Measurements from ENCODE around the gene C6orf62.
"Not testable (repeated sequence)": the region's sequence is repeated elsewhere in the genome, so short reads cannot be mapped to it uniquely, and the experiment has no call there.

The C6orf62 gene

GRCh38 chr6:24719125-24719971 lies at the start of gene C6orf62:
Gene C6orf62 (minus strand): TSS chr6:24719154. CDS start chr6:24718668, 486 bp downstream.
- peak; percentile 65 for DNase-seq

- DNase-seq = no peak
Observed at GRCh38 chr6:24768361-24768760, 49.4 kb upstream of the C6orf62 start.

- peak; percentile 64 for DNase-seq
Observed at GRCh38 chr6:24766680-24767462, 47.9 kb upstream of the C6orf62 start.

DNA sequence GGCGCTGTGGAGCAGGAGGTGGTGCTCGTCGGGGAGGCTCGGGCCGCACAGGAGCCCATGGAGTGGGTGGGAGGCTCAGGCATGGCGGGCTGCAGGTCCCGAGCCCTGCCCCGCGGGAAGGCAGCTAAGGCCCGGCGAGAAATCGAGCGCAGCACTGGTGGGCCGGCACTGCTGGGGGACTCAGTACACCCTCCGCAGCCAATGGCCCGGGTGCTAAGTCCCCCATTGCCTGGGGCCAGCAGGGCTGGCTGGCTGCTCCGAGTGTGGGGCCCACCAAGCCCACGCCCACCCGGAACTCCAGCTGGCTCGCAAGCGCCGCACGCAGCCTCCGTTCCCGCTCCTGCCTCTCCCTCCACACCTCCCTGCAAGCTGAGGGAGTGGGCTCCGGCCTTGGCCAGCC lies 47.0 kb upstream of the C6orf62 start:
- not testable (repeated sequence) for DNase-seq

GRCh38 chr6:24764833-24765828 lies 46.2 kb upstream of the C6orf62 start:
- not testable (repeated sequence) for DNase-seq

DNA sequence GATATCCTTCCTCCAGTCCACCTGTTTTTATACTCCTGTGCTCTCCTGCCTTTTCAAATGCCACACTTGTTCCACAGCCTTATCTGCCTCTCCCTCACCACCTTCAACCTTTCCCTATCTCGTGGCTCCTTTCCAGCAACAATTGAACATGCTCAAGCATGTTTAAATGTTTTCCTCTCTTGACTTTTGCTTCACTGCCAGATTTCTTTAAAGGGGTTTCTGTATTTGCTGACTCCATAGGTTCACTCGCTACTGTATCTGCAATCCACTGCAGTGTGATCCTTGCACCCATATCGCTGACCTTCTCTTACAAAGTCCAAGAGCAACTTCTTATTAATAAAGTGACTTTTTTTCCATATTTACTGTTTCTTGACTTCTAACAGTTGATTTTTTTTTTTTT lies 44.6 kb upstream of the C6orf62 start:
- DNase-seq = no peak

DNA sequence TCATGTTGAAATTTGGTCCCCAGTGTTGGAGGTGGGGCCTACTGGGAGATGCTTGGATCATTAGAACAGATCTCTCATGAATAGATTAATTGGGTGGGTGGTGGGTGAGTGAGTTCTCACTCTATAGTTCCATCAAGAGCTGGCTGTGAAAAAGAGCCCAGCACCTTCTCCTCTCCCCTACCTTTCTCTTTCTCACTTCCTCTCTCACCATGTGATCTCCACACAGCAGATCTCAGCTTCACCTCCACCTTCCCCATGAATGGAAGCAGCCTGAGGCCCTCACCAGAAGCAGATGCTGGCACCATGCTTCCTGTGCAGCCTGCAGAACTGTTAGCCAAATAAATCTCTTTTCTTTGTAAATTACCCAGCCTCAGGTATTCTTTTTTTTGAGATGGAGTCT lies 42.9 kb upstream of the C6orf62 start:
- DNase-seq = no peak

DNA sequence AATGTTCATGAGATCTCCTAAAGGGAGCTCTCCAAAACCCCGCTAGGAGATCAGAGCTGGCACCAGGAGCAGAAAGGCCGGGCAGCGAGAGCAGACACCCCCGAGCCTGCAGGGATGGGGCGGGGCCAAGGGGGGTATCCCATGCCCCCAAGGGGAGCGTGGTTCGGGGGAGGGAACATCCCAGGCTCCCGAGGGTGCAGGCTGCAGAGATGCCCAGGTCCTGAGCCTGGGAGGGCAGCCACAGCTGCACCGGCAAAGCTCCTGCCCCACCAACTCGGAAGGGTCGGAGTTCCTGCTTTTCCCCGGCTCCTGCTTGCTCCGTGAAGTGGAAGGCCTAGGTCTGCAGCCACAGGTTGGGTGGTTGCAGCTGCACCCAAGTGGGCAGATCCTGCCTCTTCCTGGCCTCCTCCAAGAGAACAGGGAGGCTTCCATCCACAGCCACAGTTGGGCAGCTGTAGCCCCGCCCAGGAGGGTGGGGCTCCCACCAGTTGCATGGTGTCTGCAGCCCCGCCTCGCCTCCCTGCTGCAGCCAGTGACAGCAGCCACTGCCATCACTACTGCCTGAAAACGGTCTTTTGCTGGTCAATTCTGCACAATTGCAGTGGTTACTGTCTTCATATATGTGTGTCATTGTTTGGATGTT lies 42.4 kb upstream of the C6orf62 start:
- peak; percentile 9 for DNase-seq

GRCh38 chr6:24760210-24760609 lies 41.3 kb upstream of the C6orf62 start:
- DNase-seq = no peak

GRCh38 chr6:24759718-24760117 lies 40.8 kb upstream of the C6orf62 start:
- no peak for DNase-seq

GRCh38 chr6:24757611-24758010 lies 38.7 kb upstream of the C6orf62 start:
- DNase-seq = no peak

- DNase-seq = peak; percentile 12
Observed at GRCh38 chr6:24755279-24755678, 36.3 kb upstream of the C6orf62 start.

DNA sequence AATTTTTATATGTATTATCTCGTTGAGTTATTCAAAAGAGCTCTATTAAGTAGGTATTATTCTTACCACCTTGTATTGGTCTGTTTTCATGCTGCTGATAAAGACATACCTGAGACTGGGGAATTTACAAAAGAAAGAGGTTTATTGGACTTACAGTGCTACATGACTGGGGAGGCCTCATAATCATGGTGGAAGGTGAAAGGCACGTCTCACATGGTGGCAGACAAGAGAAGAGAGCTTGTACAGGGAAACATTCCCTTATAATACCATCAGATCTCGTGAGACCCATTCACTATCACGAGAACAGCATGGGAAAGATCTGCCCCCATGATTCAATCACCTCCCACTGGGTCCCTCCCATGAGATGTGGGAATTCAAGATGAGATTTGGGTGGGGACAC lies 35.4 kb upstream of the C6orf62 start:
- not testable (repeated sequence) for DNase-seq

DNA sequence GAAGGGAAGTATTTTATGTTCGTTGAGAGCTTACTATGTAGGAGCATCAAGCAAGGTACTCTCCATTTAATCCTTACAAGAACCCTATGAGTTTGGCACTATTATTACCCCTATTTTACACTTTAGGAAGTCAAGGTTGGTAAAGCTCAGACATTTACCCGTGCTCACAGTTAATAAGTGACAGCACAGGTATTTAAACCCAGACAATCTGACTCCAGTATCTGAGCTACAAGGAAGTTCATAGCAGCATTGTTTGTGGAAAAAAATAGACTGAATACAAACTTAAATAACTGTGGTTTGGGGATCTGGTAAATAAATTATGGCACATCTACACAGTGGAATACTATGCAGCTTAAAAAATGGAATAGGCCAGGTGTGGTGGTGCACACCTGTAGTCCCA lies 34.6 kb upstream of the C6orf62 start:
- DNase-seq = no peak

GRCh38 chr6:24752917-24753492 lies 34.1 kb upstream of the C6orf62 start:
- DNase-seq = no peak

DNA sequence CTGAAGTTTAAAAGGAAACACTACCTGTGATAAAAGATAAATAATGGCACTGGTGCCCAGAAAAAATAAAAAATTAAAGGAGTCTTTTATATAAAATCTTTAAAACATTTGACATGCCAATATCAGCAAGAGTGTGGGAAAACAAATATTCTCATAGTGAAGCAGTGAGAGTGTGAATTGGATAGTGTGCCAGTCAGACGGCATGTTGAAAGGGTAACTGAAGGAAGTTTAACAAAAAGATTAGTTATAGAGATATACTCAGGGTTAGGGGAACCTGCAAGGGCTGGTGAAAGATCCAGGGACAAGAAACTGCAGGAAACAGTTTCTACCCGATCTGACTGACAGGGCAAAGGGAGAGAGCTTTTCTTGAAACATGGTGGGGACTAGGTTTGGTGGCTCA lies 33.5 kb upstream of the C6orf62 start:
- no peak for DNase-seq

DNA sequence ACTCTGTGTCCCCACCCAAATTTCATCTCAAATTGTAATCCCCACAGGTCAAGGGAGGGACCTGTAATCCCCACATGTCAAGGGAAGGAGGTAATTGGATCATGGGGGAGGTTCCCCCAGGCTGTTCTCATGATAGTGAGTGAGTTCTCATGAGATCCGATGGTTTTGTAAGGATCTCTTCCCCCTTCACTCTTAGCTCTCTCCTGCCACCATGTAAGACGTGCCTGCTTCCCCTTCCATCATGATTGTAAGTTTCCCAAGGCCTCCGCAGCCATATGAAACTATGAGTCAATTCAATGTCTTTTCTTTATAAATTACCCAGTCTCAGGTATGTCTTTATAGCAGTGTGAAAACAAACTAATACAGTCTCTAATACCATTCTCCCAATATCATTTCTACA lies 31.9 kb upstream of the C6orf62 start:
- DNase-seq = not testable (repeated sequence)

DNA sequence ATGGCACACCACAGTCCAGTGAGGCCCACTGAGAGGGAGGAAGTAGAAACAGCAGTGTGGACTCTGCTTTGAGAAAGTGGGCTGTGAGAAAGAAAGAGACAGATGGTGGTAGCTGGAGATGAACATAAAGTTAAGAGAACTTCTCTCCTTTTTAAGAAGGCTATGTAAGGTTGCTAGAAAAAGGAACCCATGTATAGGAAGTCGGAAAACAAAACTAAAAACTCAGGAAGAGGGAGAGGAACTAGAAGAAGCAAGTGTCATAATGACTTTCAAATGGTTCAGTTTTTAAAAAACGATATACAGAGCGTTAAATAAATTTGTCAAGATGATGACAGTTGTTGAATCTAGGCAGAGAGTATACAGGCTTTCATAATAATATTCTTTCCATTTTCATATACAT lies 30.3 kb upstream of the C6orf62 start:
- DNase-seq = no peak

DNA sequence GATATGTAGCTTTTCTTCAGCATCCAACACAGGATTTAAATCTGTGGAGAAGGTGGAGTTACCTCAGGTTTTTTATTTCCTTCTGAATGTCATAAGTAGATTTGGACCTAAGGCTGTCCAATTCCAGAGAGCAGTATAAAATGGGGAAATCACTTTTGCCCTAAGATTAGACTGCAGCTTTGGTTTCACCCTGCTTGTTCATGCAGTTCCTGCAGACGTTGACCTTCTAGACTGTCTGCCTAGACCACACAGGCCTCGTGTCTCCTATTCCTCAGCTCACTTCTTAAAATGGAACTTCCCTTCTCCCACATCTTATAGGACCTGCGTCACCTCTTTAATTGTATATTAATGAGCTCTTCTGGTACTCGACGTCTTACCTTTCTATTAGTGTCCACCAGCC lies 26.0 kb upstream of the C6orf62 start:
- no peak for DNase-seq

DNA sequence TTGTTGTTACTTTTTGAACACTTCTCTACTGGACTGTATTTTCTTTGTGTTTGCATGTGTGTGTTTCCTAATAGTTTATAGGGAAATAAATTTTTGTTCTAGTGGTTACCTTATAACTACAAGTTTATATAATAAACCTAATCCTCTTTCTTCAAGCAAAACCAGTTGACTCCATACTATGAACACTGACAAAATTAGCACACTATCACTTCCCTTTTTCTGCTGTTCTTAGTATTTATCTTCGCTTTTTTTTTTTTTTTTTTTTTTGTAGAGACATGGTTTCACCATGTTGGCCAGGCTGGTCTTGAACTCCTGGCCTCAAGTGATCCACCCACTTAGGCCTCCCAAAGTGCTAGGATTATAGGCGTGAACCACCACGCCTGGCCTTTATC lies 25.0 kb upstream of the C6orf62 start:
- DNase-seq = no peak

GRCh38 chr6:24743265-24743943 lies 24.4 kb upstream of the C6orf62 start:
- DNase-seq = peak; percentile 68
